Embryonic facial prominence (tissue), 1 donor: Measurements from ENCODE around the gene CERS2.
A peak's percentile ranks its signal among the peaks of the same experiment; 100 is the strongest.

Experiments
- DNase-seq: peaks from one replicate; pipeline ENCODE4 v3.0.0-alpha.2; 2016; ENCODE audit errors: extremely low spot score

CERS2 gene

GRCh38 chr1:150974580-150975478 is at the start of gene CERS2:
CERS2 (minus strand) TSS chr1:150974835; CDS start chr1:150969090, 5,745 bp downstream.
- DNase-seq: peak; percentile 64

GRCh38 chr1:151013518-151013917 is 38.9 kb upstream of the CERS2 start:
- no peak for DNase-seq

GRCh38 chr1:151012684-151013471 is 38.2 kb upstream of the CERS2 start:
- DNase-seq: no peak

GRCh38 chr1:151011154-151011850 is 36.7 kb upstream of the CERS2 start:
- no peak for DNase-seq

- DNase-seq: no peak
These were observed 35.7 kb upstream of the CERS2 start for GRCh38 chr1:151010346-151010726.

- DNase-seq: no peak
These were observed 35.2 kb upstream of the CERS2 start for GRCh38 chr1:151009674-151010345.

- DNase-seq: no peak
These were observed 34.6 kb upstream of the CERS2 start for GRCh38 chr1:151009206-151009587.

GRCh38 chr1:151008244-151009205 is 33.9 kb upstream of the CERS2 start, which contains the start of gene PRUNE1:
PRUNE1 (plus strand) TSS chr1:151008449; CDS start chr1:151008633, 184 bp downstream.
- DNase-seq: peak; percentile 95

GRCh38 chr1:151007853-151008243 is 33.2 kb upstream of the CERS2 start:
- no peak for DNase-seq

GRCh38 chr1:151006327-151007052 is 31.9 kb upstream of the CERS2 start, which contains the start of gene MINDY1:
MINDY1 (minus strand) TSS chr1:151006902; CDS start chr1:151002617, 4,285 bp downstream.
- peak; percentile 81 for DNase-seq

GRCh38 chr1:151005729-151006319 is 31.2 kb upstream of the CERS2 start:
- DNase-seq: no peak

GRCh38 chr1:151003180-151003579 is 28.5 kb upstream of the CERS2 start:
- DNase-seq: no peak

- DNase-seq: no peak
These were observed 28.0 kb upstream of the CERS2 start for GRCh38 chr1:151002611-151003010.

- no peak for DNase-seq
These were observed 27.4 kb upstream of the CERS2 start for GRCh38 chr1:151002051-151002450.

- DNase-seq: no peak
These were observed 27.0 kb upstream of the CERS2 start for GRCh38 chr1:151001602-151002001.

GRCh38 chr1:151000408-151000807 is 25.8 kb upstream of the CERS2 start:
- DNase-seq: no peak

- no peak for DNase-seq
These were observed 25.3 kb upstream of the CERS2 start for GRCh38 chr1:150999926-151000325.

- no peak for DNase-seq
These were observed 24.5 kb upstream of the CERS2 start for GRCh38 chr1:150999051-150999674.

- no peak for DNase-seq
These were observed 23.3 kb upstream of the CERS2 start for GRCh38 chr1:150997949-150998348.
